HG02973 (cell line): ENCODE measurements around the gene ZNF579.
"Not testable (repeated sequence)": the region's sequence is repeated elsewhere in the genome, so short reads cannot be mapped to it uniquely, and the experiment has no call there.

Source experiments
- ATAC-seq: cut with Tn5 transposase; IDR thresholded peaks from one replicate; pipeline ENCODE4 v1.9.1; 2021; ENCODE audit warnings: moderate library complexity; ENCODE audit not compliant: unreplicated experiment

The ZNF579 gene

DNA sequence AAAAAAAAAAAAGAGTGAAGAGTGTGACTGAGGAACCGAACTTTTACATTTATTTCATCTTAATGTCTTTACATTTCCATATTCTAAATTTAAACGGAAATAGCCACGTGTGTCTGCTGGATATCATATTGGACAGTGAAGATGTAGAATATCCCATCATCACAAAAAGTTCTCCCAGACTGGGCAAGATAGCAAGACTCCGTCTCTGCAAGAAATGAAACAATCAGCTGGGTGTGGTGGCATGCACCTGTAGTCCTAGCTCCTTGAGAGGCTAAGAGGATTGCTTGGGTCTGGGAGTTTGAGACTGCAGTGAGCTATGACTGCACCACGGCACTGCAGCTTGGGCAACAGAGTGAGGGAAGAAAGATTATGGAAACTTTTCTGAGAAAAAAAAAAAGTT lies 3.9 kb downstream of the ZNF579 start:
- no peak for ATAC-seq

DNA sequence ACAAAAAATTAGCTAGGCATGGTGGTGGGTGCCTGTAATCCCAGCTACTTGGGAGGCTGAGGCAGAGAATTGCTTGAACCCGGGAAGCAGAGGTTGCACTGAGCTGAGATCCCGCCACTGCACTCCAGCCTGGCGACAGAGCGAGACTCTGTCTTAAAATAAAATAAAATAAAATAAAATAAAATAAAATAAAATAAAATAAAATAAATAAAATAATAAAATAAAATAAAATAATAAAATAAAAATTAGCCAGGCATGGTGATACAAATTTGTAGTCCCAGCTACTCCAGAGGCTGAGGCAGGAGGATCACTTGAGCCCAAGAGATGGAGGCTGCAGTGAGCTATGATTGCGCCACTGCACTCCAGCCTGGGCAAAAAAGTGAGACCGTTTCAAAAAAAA lies 6.7 kb downstream of the ZNF579 start:
- not testable (repeated sequence) for ATAC-seq

DNA sequence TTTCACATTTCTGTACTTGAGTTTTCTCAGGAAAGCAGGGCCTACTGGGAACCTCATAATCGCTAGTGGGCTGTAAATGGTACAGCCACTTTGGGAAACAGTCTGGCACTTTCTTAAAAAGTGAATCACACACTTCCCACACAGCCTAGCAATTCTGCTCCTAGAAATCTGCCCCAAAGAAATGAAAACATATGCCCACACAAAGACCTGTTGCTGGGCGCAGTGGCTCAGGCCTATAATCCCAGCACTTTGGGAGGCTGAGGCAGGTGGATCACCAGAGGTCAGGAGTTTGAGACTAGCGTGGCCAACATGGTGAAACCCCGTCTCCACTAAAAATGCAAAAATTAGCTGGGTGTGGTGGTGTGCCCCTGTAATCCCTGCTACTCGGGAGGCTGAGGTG lies 11.2 kb downstream of the ZNF579 start:
- not testable (repeated sequence) for ATAC-seq

DNA sequence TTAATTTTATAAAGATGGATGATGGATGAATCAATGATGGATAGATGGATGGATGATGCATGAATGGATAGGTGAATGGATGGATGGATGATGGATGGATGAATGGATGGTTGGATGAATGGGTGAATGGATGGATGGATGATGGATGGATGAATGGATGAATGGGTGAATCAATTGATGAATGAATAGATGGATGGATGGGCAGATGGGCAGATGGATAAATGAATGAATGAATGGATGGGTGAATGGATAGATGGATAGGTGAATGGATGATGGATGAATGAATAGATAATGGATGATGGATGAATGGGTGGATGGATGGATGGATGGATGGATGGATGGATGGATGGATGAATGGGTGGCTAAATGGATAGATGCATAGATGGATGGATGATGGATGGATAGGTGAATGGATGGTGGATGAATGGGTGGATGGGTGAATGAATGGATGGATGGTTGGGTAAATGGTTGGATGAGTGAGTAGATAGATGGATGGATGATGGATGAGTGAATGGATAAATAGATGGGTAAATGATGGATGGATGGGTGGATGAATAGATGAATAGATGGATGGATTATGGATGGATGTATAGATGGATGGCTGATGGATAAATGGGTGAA lies 12.8 kb downstream of the ZNF579 start:
- ATAC-seq: no peak

DNA sequence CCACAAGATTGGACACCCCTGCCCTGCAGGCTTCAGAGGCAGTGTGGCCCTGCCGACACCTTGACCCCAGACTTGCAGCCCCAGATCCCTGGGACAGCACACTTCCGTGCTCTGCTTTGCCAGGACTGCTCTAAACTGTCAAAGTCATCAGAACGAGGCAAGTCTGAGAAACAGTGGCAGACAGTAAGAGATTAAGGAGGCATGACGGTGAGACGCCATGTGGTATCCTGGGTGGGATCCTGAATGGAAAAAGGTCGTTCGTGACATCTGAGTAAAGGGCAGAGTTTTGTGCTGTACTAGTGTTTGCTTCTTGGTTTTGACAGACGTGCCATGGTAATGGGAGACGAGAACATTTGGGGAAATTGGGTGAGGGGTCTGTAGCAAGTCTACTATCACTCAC lies 13.8 kb downstream of the ZNF579 start:
- ATAC-seq: no peak

DNA sequence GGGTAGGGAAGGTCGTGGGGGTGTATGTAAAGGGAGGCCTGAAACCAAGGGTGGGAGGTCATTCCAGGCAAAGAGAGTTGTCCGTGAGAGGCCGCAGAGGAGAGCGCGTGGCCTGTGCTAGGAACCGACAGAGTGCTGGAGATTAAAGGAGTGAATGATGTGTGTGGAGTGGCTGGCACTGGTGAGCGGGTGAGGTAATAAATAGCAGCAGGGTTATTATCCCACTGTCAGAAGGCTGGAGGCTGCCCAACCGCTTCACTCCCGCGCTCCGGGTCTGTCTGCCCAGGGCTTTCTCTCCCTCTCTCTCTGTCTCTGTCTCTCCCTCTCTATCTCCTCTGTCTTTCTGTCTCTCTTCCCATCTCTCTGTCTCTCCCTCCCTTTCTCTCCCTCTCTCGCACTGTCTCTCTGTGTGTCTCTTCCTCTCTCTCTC lies 17.4 kb downstream of the ZNF579 start:
- no peak for ATAC-seq

DNA sequence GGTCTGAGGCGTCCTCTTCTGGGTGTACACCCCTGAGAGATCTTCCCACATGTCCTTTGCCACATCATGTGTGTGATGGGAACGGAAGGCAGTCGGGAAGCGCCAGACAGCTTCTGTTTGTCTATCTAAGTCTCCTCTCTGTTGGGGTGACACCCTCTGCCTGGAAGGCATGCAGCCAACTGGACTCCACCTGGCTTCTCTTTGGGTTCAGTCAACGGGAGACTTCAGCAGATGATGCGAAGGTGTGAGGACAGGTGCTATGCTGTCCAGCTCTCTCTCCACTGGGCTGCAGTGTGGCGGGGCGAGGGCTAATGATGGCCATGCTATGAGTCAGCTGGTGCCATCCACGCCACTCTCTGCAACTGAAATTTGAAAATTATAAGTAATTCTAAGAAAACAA lies 21.0 kb downstream of the ZNF579 start:
- ATAC-seq: no peak

DNA sequence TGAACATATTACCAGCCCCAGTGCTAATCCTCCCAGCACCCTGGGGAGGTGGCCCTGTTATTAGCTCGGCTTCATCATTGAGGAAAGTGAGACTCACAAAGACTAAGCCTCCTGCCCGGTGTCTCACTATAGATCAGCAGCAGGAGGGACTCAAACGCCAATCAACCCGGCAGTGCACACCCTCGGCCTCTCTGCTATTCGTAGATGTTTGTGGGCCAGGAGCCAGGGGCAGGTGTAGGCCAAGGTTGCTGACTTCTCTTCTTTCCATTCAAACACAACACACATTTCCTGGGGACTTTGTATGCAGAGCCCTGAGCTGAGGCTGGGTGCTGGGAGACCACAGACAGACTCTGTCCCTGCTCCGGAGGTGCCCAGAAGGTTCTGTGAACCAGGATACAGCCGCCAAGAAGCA lies 25.9 kb downstream of the ZNF579 start:
- no peak for ATAC-seq

DNA sequence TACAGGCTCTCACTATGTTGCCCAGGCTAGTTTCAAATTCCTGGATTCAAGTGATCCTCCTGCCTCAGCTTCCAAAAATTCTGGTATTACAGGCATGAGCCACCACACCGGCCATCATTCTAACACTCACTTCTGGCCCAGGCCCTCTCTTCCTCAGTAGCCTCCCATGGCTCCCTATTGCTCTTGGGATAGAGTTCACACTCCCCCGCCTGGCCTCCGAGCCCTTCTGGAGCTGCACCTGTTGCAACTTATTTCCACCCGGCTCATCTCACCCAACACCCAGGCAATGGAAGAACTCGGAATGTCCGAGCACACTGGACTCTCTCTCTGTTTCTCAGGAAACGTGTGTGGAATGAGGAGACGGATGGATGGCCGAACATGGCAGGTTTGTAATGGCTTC lies 26.3 kb downstream of the ZNF579 start:
- ATAC-seq: no peak

DNA sequence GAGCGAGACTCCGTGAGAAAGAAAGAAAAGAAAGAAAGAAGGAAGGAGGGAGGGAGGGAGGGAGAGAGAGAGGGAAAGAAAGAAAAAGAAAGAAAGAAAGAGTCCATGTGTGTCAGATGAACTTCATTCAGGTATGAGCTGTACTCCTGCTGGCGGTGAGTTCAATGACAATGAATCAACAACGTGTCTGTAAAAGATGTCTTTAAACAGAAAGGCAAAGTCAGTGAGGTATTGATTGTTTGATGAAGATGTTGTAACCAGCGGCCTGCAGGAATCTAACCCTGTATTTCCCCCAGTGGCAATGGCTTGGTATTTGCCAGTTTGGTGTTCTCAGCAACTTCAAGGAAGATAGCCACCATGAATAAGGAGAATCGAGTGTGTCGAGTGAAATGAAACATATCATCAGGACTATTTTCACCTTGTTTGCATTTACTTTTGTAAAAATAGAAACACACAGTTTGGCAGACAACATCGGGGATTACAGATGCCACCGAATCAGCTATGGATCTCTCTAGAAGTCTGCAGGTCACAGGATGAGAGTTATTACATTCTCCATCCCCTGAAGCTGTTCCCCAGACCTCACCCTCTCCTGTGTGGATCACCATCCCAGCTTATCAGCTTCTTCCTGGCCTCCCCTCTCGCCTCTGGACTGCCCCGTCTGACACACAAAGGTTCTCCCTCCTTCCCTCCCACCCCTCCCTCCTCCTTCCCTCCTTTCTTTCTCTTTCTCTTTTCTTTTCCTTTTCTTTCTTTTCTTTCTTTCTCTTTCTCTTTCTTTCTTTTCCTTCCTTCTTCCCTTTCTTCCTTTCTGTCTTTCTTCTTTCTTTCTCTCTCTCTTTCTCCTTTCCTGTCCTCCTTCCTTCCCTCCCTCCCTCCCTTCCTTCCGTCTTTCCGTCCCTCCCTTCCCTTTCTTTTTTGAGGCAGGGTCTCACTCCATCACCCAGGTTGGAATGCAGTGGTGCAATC lies 27.1 kb downstream of the ZNF579 start:
- no peak for ATAC-seq

DNA sequence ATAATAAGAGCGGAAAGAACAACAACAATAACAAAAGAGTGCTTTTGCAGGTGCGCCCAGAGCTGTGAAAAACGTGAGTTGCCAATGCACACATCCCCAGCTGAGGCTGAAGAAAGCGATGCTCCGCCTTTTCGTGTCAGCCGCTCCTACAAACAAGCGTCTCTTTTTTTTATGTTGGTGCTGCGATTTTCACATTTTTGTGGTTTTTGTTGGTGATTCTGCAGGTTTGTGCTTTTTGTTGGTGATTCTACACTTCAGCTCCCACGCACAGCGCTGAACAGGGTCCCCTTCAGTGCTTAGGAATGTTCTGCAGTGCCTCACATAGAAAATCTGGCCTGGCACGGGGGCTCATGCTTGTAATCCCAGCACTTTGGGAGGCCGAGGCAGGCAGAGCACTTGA lies 28.0 kb downstream of the ZNF579 start:
- ATAC-seq: no peak

DNA sequence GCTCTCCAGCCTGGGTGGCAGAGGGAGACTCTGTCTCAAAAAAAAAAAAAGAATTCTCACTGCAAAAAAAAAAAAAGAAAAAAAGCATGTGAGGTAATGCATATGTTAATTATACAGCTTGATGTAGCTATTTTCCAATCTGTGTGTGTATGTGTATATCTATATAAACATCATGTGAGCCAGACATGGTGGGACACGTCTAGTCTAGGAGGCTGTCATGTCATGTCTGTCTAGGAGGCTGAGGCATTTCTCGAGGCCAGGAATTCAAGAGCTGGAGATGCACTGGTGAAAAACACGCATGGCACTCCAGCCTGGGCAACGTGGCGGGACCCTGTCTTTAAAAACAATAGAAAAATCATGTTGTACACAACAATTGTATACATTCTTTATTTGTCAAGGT lies 28.4 kb downstream of the ZNF579 start:
- ATAC-seq: no peak

DNA sequence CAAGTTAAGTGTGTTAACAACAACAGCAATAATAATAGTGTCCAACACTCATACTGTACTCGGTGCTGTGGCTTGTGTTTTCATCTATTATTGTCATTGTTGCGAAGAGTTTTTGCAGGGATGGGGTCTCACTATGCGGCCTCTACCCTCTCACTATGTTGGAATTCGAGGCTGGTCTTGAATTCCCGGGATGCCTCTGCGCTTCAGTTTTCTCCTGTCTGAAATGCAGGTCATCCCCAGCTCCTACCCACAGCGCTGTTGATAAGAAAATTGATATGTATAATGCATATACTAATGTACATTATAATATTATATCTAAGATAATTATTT lies 30.4 kb downstream of the ZNF579 start:
- ATAC-seq: no peak

DNA sequence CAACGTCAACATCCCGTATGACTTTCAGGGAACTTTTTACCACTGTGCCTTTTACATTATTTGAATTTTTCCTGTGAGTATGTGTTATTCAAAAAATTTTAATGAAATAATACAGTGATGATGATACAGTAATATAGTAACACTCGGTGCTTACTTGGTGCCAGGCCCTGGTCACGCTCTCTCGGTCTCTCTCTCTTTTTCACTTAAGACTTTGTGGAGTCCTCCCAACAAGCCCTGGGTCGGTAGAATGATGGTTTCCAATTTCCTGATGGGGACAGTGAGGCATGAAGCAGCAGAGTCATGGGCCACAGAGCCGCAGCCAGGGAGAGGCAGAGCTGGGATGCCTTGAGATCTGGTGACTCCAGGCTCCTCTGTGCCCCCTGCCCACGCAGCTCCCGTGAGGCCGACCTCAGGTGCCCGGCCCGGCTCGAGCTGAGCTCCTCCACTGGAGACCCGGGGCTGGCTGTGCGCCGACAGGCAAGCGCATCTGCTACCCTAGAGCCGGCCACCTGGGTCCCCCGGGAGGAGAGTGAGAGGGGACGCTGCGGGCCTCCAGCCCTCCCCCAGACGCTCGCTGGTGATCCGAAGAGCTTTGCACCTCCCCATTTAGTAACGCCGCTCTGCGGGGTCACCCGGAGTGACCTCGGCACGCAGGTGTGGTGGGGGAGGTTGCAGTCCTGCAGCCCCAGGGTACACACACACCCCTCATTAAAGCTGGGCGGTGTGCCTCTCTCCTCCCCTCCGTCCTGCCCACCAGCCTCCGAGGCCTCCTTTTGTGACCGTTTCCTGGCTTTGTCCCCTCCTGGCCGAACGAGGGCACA lies 30.9 kb downstream of the ZNF579 start:
- no peak for ATAC-seq

DNA sequence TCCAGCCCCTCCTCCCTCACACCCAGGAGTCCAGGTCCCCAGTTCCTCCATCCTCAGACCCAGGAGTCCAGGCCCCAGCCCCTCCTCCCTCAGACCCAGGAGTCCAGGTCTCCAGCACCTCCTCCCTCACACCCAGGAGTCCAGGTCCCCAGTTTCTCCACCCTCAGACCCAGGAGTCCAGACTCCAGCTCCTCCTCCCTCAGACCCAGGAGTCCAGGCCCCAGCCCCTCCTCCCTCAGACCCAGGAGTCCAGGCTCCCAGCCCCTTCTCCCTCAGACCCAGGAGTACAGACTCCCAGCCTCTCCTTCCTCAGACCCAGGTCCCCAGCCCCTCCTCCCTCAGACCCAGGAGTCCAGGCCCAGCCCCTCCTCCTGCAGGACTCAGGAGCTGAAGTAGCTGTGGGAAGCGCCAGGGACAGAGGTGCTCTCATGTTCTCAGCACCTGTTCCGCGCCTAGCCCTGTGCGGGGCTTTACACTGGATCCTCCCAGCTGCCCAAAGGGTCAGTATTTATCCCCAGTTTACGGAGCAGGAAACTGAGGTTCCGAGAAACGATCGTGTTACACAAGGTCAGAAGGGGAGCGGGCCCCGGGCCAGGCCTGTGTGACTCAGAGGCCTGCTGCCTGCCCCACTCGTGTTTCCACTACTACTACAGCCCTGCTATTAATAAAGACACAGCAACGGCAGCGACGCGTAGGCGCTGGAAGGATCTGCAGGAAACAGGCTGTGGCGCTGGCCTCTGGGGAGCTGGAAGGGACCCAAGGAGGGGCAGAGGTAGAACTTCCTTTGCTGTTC lies 33.6 kb downstream of the ZNF579 start:
- ATAC-seq: no peak

DNA sequence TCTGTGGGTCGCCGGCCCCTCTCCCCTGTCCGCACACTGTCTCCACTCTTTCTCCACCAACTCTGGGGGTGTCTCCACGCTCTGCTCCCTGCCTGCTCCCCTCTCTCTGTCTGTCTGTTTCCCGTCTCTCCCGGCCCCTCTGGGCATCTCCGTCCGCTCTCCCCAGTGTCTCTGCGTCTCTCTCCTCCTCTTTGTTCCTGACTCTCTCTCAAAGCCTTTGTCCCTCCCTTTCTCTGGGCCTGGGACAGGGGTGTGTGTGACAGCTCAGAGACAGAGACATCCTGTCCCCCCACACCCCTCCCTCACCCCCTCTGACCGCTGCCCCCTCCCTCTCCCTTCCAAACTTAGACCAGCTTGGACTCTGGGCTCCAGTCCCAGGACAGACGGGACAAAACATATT lies 34.6 kb downstream of the ZNF579 start:
- no peak for ATAC-seq

DNA sequence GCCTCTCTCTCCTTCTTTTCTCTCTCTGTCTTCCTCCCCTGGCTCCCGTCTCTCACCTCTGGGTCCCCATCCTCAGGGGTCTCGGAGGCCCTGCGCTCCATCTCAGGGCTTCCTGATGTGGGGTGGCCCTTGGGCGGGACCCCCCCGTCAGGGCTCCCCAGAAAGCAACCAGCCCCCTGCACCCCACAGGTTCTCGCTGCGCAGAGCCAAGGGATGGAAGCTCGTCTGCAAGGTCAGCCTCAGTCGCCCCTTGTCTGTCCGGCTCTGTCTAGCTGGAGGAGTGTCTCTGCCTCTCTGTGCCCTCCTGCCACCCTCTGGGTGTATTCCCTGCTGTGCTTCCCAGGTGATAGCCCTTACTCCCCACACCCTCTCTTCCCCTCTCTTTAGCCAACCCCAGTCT lies 35.2 kb downstream of the ZNF579 start, which contains the start of gene SBK3:
TSS of gene SBK3 (minus strand) at position 101 of the 400 bp plus-strand sequence. CDS start at position 101, 0 bp downstream.
- ATAC-seq: no peak

DNA sequence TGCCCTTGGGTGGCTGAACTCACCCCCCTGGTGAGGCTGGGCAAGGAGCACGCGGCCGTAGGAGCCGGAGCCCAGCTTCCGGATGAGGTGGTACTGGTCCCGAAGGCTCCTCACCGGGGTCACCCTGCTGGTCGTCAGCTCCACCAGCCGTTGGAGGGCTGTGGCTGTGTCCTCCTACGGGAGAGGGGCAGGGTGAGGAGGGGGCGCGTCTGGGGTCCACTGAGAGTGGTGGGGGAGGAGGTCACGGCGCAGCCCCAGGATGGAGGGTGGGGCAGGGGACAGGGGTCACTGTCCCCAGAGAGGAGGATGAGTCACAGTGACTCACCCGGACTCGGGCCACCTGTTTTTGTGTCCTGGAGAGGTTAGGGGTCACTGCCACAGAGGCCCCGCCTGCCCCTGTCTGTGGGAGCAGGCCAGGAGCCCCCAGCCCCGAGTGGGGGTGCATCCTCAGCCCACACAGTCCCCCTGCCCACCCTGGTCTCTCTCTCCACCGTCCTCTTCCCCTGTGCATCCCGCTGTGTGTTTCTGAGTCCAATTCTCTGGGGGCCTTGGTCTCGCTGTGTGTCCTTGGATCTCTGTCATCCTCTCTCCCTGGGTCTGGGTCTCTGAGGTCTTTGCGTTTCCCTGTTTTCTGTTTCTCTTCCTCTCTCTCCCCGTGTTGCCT lies 35.7 kb downstream of the ZNF579 start:
- ATAC-seq: no peak

DNA sequence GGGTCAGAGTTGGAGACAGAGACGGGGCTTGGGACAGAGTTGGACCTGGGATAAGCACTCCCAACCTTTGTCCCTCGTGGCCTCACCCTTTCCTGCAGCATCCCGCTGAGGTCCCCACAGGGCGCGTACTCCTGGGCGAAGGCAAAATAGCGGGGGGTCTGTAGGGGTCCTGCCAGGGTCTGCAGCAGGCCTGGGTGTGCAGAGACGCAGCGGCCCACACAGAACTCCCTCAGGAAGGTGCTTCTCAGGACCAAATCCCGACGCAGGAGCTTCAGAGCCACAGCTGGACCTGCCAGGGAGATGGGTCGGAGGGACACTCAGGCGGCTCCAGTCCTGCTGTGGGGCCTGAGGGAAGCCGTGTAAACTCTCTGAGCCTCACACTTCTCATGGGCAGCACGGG lies 36.6 kb downstream of the ZNF579 start:
- no peak for ATAC-seq

DNA sequence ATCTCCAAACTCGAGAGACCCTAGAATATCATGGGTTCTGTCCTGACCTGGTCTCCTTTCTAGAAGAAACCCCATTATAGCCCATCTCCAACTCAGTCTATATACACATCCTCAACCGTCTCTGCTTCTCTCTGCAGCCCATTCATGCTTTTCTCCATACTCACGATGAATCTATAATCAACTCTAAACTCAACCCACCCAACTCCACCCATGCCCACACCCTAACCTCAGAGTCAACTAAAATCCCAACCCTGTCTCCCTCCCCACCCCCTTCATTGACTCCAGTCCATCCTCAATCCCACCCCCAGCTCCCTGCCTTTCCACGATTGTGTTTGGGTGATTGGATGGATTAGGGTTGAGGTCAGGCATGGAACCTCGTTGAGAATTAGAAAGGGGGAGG lies 37.1 kb downstream of the ZNF579 start:
- ATAC-seq: no peak
